LHCN-M2 (cell line): ENCODE results near the gene B4GAT1. TPM values are rescaled to one million over a fixed set of nuclear protein-coding genes. Genes with fewer than 3 reads are reported as not detected.
"Not testable (repeated sequence)": the region's sequence is repeated elsewhere in the genome, so short reads cannot be mapped to it uniquely, and the experiment has no call there.

Source experiments
- DNase-seq: peaks from one replicate; pipeline ENCODE4 v3.0.0-alpha.2; 2012; ENCODE audit warnings: low read depth
- polyA plus RNA-seq: library from polyadenylated mRNA; unstranded; fragments of >200 nt; gene quantifications from one replicate; pipeline ENCODE4 v1.2.1, GENCODE V29; 2012; ENCODE audit warnings: missing spikeins
- total RNA-seq: library from RNA; depleted of rRNA; stranded (reverse); fragments of >200 nt; gene quantifications from 2 replicates; pipeline ENCODE4 v1.2.3, GENCODE V29; 2014; rRNA removed

B4GAT1 gene
- 50.9 and 51.0 TPM in 2 replicates for total RNA-seq
- 22.3 TPM for polyA plus RNA-seq

DNA sequence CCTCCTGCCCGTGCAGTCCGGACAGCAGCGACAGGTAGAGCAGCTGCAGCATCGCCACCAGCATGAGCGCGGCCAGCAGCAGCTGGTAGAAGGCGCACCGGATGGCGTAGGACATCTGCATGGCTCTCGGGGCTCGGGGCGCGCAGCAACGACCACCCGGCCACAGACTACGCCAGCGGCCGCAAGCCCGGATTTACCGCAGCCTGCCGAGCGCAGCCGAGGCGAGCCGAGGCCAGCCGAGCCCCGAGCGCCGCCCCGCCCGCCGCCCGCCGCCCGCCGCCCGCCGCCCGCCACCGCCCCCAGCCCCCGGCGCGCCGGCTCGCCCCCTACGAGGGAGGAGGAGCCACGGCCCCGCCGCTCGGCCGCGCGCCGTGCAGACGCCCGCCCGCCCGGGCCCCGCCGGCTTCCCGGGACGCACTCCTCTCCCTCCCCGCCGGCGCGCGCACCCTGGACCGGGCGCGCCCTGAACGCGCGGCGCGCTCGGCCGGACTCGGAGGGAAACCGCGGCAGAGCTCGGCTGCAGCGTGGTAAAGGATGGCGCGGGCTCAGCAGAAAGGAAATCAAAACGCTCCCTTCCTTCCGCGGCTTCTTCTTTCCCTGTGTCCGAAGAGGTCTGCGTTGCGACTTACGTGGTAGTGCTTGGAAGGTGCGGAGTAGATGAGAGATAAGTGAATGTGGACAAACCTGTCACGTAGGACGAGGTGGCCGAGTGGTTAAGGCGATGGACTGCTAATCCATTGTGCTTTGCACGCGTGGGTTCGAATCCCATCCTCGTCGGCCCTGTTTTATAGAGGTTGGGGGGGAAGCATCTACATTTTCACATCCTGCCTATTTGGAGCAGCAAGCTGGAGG lies at the start of gene B4GAT1:
B4GAT1 (minus strand) TSS at position 205 of the 852 bp plus-strand sequence; CDS start at position 121, 84 bp downstream.
- DNase-seq: peak; percentile 91

DNA sequence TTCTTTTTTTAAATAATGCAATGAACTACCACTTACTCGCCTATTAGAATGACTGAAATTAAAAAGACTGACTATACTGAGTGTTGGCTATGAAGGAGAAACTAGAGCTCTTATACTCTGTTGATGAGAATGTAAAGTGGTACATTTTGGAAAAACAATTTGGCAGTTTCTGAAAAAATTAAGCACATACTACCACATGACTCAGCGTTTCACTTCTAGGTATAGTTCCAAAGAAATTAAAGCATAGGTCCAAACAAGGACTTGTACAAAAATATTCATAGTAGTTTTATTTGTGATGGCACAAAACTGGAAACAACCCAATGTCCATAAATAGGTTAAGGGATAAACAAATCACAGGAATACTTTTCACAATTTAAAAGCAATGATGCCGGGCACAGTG lies 46.5 kb upstream of the B4GAT1 start:
- no peak for DNase-seq

DNA sequence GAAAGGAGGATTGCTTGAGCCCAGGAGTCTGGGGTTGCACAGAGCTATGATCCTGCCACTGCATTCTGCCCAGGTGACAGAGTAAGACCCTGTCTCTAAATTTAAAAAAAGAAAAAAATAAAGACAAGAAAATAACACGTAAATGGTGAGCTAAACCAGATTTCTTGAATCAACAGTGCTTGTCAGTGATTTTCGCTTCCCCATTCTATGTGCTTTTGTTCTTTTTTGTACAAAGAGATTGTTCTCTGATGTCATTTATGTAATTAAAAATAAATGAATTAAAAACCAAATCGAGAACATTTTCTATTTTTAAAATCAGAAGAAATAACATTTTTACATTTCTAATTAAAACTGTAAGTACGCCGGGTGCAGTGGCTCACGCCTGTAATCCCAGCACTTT lies 43.9 kb upstream of the B4GAT1 start:
- DNase-seq: no peak

DNA sequence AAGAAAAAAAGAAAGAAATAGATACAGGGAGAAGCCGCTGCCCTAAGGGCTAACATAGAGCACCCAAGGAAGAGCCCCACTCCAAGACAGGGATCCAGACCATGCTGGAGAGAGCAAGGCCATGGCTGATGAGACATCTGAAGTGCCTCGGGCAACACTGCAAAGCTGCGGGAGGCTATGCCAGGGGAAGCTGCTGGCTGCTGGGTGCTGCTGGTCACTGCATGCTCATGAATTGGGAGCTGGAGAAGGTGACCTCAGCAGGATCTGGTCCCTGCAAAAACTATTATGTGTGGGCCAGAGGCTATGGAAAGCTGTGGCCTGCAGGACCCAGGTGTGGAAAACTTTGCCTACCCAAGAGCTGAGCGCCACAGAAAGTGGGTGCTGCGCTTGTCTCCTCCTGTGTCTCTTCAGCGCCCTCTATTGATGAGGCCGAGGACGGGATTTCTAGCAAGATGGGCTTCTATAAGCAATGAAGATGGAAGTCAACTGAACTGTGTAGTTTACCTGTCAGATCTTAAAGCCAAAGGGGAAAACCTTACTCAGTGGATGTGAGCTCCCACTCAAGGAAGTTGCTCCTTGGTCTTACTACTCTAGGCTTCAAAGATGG lies 41.5 kb upstream of the B4GAT1 start:
- DNase-seq: peak; percentile 61

DNA sequence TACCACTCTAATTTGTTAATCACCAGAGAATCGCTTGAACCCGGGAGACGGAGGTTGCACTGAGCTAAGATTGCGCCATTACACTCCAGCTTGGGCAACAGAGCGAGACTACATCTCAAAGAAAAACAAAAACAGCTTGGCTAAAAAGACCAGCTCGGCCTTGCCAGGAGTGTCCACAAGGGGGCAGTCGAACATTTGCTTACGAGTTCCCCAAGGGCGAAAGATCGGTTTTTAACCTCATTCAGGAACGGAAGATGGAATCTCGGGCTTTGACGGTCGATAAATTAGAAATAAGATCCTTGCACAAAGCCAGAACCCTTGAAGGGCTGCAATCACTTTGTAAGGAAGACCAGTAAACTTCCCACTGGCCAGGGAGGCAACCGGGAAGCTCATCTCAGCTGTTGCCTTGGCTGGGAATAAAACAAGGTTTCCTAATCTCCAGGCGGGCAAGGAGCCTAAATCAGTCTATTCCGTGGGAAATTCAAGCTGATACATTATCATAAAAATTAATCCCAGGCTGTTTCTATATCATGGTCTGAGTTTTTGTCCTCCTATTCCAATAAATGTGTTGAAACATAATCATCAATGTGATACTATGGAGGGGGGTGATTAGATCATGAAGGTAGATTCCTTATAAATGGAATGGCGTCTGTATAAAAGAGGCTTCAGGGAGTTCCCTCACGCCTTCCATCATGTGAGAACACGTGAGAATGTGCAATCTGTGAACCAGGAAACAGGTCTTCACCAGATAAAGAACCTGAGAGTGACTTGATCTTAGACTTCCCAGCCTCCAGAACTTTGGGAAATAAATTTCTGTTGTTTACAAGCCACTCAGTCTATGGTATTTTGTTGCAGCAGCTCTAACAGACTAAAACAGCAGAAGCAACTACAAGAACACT lies 39.0 kb upstream of the B4GAT1 start:
- DNase-seq: peak; percentile 78

DNA sequence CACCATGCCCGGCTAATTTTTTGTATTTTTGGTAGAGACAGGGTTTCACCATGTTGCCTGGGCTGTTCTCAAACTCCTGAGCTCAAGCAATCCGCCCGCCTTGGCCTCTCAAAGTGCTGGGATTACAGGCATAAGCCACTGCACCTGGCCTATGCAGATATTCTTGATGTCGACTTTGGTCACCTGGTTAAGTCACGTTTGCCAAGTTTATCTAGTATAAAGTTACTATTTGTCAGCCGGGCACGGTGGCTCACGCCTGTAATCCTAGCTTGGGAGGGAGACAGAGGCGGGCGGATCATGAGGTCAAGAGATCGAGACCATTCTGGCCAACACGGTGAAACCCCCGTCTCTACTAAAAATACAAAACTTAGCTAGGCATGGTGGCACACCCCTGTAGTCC lies 36.9 kb upstream of the B4GAT1 start:
- DNase-seq: not testable (repeated sequence)

DNA sequence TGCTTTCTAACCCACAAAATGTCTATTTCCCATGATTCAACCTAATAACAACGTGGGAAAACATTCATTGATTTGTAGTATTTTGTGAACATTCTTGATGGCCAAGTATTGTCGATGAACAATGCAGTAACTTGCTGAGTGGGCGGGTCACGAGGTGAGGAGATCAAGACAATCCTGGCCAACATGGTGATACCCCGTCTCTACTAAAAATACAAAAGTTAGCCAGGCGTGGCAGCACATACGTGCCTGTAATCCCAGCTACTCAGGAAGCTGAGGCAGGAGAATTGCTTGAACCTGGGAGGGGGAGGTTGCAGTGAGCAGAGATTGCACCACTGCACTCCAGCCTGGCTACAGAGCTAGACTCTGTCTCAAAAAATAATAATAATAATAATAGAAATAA lies 32.8 kb upstream of the B4GAT1 start:
- not testable (repeated sequence) for DNase-seq

DNA sequence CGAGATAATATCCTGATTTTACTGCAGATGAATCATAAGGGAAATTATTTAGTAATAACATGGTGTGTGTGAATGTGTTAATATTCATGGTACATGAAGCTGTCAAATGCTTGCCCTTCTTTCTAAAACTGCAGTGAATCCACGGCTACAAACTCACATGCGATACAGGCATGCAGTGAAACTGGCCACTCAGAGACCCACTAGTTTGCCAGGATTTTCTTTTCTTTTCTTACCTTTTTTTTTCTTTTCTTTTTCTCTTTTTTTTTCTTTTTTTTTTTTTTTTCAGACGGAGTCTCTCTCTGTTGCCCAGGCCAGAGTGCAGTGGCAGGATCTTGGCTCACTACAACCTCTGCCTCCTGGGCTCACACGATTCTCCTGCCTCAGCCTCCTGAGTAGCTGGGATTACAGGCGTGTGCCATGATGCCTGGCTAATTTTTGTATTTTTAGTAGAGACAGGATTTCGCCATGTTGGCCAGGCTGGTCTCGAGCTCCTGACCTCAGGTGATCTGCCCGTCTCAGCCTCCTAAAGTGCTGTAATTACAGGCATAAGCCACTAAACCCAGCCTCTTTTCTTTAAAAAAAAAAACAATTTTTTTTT lies 26.4 kb upstream of the B4GAT1 start:
- not testable (repeated sequence) for DNase-seq

DNA sequence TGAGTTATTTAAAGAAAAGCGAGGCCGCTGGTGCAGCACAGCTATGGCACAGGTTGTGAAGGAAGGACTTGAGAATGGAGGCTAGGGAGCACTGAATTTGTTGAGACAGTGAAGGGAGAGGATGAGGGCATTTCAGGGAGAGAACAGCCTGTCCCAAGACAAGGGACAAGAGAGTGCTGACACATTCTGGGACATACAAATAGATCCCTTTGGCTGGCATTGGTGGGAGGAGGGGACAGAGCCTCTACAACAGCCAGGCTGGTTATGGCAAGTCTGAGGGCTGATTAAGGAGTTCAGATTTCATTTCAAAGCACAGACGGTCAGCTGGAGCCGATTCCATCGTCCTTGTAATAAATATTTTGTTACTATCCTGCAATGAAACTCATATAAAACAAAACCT lies 25.8 kb upstream of the B4GAT1 start:
- no peak for DNase-seq

DNA sequence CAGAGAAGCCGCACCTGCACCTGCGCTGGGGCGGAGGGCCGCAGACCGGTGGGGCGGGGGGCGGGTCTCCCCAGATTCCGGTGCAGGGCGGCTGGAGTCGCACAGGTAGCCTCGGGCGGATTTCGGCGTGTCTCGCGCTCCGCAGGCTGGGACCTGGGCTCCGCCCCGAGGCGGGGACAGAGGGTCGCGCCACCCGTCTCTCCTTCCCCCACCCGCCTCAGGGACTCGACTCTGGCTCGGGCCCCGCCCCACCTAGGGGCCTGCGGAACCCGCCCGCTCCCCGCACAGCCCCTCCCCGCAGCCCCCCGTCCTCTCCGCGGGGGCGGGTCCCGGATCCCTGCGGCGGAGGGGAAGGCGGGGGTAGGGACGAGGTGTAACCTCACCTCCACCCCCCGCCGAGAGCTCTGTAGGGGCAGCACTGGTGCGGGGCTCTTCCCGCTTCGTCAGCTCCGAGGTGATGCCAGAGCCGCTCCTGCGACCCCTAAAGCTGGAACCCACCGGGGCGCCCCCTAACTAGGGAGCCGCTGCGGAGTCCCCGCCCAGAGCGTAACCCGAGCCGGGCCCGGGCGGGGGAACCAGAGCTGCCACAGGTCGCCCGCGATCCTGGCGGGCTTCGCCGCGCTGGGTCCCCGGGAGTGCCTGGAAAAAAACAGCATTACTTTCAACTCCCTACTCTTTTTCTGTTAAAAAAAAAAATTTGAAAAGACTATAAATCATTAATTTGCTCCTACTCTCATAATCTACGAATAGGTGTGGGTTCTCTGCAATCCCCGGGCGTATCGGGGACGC lies 24.4 kb upstream of the B4GAT1 start, which contains the start of gene SLC29A2:
SLC29A2 (minus strand) TSS at position 134 of the 789 bp plus-strand sequence. CDS start 169 bp downstream, outside the sequence.
- DNase-seq: no peak

DNA sequence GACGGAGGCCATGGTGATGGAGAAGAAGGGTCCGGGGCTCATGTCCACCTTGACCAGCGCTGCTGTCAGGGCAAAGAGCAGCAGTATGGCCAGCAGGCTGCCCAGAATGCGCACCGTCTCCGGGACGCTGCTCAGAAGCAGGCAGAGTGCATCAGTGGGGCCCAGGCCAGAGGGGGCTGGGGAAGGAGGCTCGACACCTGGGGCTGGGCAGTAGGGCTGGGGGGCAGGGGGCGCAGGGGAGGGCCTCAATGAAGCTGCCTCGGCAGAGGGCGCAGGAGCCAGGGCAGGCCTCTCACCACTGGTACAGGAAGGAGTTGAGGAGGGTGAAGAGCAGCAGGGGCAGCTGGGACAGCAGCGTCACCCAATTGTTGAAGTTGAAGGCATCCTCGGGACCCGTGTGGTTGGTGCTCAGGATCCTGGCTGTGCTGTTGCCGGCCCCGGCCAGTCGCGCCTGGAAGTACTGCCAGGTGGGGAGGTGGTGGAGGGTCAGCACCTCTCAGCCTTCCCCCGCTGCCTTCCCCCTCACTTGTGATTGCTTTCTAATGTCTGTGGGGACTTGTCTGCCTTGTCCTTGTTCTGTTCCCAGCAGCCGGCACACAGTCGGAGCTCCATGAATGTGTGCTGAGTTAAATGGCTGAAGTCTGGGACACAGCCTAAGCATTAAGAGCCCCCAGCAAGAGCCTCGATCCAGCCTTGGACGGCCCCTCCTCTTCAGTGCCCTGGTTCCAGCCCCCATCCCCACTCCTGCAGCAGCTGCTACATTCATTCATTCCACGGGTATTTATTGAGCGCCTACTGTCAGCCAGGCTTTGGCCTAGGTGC lies 21.9 kb upstream of the B4GAT1 start:
- DNase-seq: no peak

DNA sequence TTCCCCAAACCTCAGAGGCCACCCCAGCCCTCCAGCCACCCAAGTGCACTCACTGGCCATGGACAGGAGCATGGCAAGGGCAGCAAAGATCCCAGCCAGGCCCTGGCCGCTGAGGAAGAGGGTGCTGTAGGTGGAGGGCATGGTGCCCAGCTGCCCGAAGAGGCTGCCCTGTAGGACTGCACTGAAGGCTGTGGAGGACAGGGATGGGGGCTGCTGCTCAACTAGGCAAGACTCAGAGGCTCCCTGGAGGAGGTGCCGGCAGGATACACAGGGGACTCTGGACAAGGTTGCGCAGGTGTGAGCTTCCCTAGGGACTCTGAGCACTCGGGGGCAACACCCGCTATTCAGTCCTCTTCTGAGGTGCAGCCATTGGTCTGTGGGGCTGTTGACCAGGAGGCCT lies 21.1 kb upstream of the B4GAT1 start:
- no peak for DNase-seq

DNA sequence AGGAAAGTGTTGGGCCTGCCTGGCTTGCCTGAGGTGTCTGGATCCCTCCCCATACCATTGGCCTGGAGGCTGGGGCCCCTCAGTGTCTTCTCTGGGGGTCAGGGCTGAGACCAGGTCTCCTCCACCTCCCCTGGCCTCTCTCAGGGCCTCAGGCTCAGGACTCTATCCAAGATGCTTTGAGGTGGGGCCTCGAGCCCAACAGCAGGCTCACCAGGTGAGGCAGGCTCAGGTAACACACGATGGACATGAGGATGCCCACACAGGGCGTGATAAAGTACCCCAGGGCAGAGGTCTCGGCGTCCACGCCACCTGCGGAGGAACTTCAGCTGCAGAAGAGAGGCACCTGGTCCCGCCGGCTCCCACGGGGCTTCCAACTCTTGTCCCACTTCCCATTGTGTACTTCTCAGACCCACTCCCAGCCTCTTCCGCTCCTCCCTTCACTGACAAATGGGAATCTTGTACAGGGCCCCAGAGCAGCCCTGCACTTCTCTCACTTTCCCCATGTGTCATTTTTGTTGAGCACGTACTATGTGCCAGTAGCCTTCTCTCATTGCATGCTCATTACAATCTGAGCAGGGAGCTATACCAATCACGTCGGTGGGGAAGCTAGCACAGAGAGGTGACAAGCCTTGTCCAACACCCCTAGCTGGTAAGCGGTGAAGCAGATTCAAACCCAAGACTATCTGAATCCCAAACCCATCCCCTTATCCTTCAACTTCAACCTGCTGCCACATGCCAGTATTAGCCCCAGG lies 20.3 kb upstream of the B4GAT1 start:
- DNase-seq: no peak

DNA sequence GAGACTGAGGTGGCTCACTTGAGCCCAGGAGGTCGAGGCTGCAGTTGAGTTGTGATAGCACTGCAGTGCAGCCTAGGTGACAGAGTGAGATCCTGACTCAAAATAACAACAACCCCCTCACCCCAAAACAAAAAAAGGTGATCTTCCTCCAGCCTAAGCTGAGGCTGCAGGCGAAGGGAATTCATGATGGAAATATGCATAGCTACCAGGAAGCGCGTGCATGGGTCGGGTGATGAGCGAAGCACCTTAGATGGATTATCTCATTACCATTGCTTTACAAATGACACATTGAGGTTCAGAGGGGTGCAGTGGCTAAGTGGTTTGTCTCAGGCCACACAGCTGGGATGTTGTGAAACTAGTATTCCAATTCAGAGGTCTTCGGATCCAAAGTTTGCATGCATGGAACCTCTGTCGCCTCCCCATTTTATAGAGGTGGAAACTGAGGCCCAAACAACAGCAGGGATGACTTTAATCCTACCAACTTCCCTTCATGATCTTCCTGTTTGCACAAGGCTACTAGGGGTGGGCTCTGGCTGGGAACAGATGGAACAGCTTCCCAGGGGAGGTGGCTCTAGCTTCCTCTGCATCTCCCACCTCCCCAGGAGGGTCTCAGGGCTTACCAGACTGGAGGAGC lies 19.5 kb upstream of the B4GAT1 start:
- no peak for DNase-seq

DNA sequence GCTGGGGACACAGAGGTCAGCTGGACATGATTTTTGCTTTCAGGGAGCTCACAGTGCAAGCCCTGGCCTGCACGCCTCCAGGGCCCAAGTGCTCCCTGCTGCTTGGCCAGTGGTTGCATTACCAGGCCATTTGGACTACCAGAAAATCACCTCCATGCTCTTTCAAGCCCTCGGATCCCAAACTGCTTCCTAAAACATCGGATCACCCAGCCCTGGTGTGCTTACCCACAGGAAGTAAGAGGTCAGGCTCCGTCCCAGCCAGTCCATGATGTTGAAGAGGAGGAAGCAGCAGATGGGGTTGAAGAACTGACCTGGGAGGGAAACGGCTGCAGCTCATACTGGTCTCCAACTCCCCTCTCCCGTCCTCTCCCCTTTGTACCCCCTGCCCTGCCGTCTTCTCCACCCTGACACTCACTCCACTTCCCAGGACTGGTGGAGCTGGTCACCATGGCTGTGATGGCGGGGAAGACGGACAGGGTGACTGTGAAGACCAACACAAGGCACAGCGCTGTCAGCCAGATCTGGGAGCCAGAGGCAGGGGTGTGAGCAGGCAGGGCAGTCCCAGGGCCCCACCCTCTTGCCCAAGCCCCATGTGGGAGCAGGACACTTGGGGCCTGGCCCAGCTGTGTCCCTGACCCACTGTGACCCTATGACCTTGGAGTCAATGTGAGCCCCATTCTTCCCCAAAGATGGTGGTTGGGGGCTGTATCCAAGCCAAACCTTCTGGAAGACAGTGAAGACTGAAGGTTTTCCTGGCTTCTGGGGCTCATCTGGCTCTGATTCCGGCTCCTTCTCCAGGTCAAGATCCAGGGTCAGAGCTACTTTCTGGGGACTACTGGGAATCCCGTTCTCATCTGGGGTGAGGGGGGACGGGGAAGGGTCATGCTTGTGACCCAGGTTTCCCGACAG lies 18.5 kb upstream of the B4GAT1 start:
- no peak for DNase-seq

DNA sequence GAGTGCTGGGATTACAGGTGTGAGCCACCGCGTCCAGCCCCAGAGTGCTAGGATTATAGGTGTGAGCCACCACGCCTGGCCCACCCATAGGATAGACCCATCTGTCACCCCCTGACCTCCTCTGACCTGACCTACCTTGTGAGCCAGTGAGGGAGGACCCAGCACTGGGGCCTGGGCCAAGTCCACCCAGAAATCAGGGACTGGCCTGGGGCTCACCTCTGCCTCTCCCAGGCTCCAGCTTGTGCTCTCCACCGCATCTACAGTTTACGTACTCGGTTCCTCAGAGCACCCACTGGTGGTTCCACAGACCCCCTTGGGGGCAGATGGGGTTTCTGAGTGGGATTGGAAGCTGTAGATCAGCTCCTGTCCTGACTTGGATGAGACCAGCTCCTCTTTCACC lies 17.7 kb upstream of the B4GAT1 start:
- no peak for DNase-seq

DNA sequence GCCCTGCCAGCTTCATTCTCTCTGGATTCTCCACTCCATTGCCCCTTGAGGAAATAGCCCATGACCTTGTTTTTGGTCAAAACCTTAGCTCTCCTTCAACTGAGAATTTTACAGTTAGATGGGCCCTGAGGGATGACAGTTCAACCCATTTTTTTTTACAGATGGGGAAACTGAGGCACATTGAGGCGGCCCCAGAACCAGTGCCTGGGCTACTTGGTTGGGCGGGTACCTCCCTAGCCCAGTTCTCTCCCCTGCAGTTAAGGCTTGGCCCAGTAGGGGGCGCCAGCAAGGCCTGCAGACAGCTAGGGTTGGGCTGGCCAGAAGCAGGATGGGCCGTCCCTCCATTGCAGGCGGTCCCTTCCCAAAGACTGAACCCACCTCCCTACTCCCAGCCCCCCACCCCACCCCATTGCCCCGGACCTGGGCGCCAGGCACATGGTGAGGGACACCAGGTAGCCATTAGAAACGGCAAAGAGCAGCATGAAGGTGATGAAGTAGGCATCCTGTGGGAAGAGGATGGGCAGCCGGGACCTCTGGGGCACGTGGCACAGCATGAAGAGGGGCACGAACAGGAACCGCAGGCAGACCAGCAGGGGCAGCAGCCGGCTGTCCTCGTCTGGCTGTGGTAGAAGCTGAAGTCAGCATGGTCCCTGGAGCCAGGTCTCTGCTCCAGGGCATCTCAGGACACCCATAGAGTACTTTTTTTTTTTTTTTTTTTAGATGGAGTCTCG lies 16.5 kb upstream of the B4GAT1 start:
- peak; percentile 29 for DNase-seq
